Suprapubic skin (tissue), 4 donors: ENCODE measurements around the gene RPS6KB1. TPM values are rescaled to one million over a fixed set of nuclear protein-coding genes. Genes with fewer than 3 reads are reported as not detected.
"Not testable (repeated sequence)": the region's sequence is repeated elsewhere in the genome, so short reads cannot be mapped to it uniquely, and the experiment has no call there.

ENCODE experiments used
- DNase-seq, 2 donors: peaks; one replicate each; pipeline ENCODE4 v3.0.0-alpha.2; 2019; ENCODE audit warnings: low spot score in 2 of 2
- H3K27ac ChIP-seq: fragments of 200-600 bp; sonication (generic); one replicate; pipeline ENCODE4 v1.5.1; 2019
- H3K27me3 ChIP-seq: fragments of 200-600 bp; sonication (generic); one replicate; pipeline ENCODE4 v1.5.1; 2019
- H3K36me3 ChIP-seq: fragments of 200-600 bp; sonication (generic); one replicate; pipeline ENCODE4 v1.5.1; 2019
- H3K4me1 ChIP-seq: fragments of 200-600 bp; sonication (generic); one replicate; pipeline ENCODE4 v1.5.1; 2019
- H3K4me3 ChIP-seq: fragments of 200-600 bp; sonication (generic); one replicate; pipeline ENCODE4 v1.5.1; 2019; ENCODE audit warnings: mild to moderate bottlenecking
- H3K9me3 ChIP-seq: fragments of 200-600 bp; sonication (generic); one replicate; pipeline ENCODE4 v1.5.1; 2019
- EP300 ChIP-seq: sonication (generic); formaldehyde crosslinking; IDR thresholded peaks from one replicate; pipeline ENCODE4 v1.6.1; 2017; ENCODE audit warnings: antibody characterized with exemption
- POLR2A ChIP-seq, 2 donors: fragments of 450-650 bp; IDR thresholded peaks; one replicate each; pipeline ENCODE4 v1.6.1; 2017; ENCODE audit warnings: antibody characterized with exemption in 2 of 2, mild to moderate bottlenecking in 2 of 2, moderate library complexity in 2 of 2
- POLR2AphosphoS5 ChIP-seq, 3 donors: sonication (generic); formaldehyde crosslinking; IDR thresholded peaks; one replicate each; pipeline ENCODE4 v1.6.1; 2017; ENCODE audit warnings: antibody characterized with exemption in 3 of 3
- WGBS: methylation state at CpG from one replicate; pipeline ENCODE4 v1.1.5; 2018; 5-methylcytosine and 5-hydroxymethylcytosine counted together
- total RNA-seq, 4 donors: library from RNA; depleted of rRNA; stranded (reverse); fragments of >200 nt; gene quantifications; one replicate each; pipeline ENCODE4 v1.1.0, GENCODE V29; 2016
- TF ChIP-seq, protein P1 (sequence below), 2 donors: fragments of 200-600 bp in 1 of 2; fragments of 450-650 bp in 1 of 2; sonication (generic) in 1 of 2; IDR thresholded peaks; one replicate each; pipeline ENCODE4 v1.5.1; 2016 to 2019; ENCODE audit warnings: antibody characterized with exemption in 2 of 2, mild to moderate bottlenecking in 1 of 2, moderate library complexity in 1 of 2

RPS6KB1 gene
- total RNA-seq, 4 donors from 2014 or later: 21.1 to 77.5 (median 28.4) TPM

GRCh38 chr17:59941131-59941530 lies 48.2 kb downstream of the RPS6KB1 start:
- WGBS: 82% methylated on average over 1 of the region's 1 CpG
- Histone ChIP-seq H3K27me3 (no peaks in the 10 kb centered on the region), H3K9me3 (no peaks in the 10 kb centered on the region), H3K4me3 (no peak overlapping the region), H3K4me1 (no peaks in the 10 kb centered on the region), H3K27ac (no peak overlapping the region), H3K36me3 (peaks cover 78% of the 10 kb centered on the region)
- no peak for TF ChIP-seq POLR2A (IDR thresholded peaks at IDR 0.05)
- TF ChIP-seq EP300: no peak
- TF ChIP-seq POLR2AphosphoS5 (IDR thresholded peaks at IDR 0.05): no peak
- TF ChIP-seq, protein P1, sequence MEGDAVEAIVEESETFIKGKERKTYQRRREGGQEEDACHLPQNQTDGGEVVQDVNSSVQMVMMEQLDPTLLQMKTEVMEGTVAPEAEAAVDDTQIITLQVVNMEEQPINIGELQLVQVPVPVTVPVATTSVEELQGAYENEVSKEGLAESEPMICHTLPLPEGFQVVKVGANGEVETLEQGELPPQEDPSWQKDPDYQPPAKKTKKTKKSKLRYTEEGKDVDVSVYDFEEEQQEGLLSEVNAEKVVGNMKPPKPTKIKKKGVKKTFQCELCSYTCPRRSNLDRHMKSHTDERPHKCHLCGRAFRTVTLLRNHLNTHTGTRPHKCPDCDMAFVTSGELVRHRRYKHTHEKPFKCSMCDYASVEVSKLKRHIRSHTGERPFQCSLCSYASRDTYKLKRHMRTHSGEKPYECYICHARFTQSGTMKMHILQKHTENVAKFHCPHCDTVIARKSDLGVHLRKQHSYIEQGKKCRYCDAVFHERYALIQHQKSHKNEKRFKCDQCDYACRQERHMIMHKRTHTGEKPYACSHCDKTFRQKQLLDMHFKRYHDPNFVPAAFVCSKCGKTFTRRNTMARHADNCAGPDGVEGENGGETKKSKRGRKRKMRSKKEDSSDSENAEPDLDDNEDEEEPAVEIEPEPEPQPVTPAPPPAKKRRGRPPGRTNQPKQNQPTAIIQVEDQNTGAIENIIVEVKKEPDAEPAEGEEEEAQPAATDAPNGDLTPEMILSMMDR (IDR thresholded peaks at IDR 0.05): no peak
- no peak for DNase-seq

DNA sequence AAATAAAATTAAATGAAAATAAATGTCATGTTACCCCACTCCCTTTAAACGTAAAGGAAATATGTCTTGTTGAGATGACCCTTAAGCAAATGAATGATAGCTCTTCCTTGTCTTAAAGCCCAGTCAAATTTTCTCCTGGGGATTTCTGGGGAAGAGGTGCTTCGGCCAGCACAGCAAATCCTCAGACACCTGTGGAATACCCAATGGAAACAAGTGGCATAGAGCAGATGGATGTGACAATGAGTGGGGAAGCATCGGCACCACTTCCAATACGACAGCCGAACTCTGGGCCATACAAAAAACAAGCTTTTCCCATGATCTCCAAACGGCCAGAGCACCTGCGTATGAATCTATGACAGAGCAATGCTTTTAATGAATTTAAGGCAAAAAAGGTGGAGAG lies 53.5 kb downstream of the RPS6KB1 start:
- peaks cover 75% of the 10 kb centered on the region for H3K36me3 ChIP-seq
- WGBS: 90% methylated on average over 7 of the region's 7 CpGs
- DNase-seq, H3K27me3 ChIP-seq, H3K4me1 ChIP-seq, H3K4me3 ChIP-seq, H3K9me3 ChIP-seq, H3K27ac ChIP-seq: not testable (repeated sequence)

GRCh38 chr17:59947310-59947709 lies 54.4 kb downstream of the RPS6KB1 start:
- DNase-seq, H3K27me3 ChIP-seq, H3K27ac ChIP-seq, H3K4me1 ChIP-seq, H3K4me3 ChIP-seq, H3K9me3 ChIP-seq: not testable (repeated sequence)
- 72% methylated on average over 4 of the region's 4 CpGs for WGBS
- H3K36me3 ChIP-seq: peaks cover 66% of the 10 kb centered on the region

DNA sequence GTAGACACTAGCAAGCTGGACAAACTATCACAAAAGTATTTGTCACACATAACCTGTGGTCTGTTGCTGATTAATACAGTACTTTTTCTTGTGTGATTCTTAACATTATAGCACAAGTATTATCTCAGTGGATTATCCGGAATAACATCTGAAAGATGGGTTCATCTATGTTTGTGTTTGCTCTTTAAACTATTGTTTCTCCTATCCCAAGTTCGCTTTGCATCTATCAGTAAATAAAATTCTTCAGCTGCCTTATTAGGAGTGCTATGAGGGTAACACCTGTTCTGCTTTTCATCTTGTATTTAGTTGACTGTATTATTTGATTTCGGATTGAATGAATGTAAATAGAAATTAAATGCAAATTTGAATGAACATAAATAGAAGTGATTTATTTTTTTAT lies 57.1 kb downstream of the RPS6KB1 start:
- TF ChIP-seq EP300 (no peak), POLR2A (IDR thresholded peaks at IDR 0.05) (no peak), POLR2AphosphoS5 (IDR thresholded peaks at IDR 0.05) (no peak)
- TF ChIP-seq, protein P1 (IDR thresholded peaks at IDR 0.05): no peak
- DNase-seq: no peak
- Histone ChIP-seq H3K9me3 (no peaks in the 10 kb centered on the region), H3K27ac (no peak overlapping the region), H3K4me3 (no peak overlapping the region), H3K27me3 (no peaks in the 10 kb centered on the region), H3K4me1 (no peaks in the 10 kb centered on the region), H3K36me3 (peaks cover 58% of the 10 kb centered on the region)
- WGBS: 89% methylated on average over 3 of the region's 3 CpGs

DNA sequence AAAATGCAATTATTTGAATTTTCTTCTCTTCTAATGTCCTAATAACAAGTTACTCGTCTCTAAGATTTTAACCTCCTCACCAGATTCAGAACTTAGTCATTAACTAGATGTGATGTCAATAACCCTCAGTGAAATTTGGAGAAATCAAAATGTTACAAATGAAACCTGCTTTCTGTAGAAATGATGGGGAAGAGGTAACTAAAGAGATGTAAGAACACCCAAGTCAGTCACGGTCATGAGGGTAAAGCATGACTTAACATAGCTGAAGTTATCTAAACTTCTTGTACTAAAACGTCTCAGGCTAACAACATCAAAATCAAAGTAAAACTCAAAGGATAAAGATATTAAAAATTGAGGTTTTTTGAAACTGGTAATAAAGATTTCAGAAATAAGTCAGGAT lies 61.9 kb downstream of the RPS6KB1 start:
- Histone ChIP-seq H3K4me1 (no peaks in the 10 kb centered on the region), H3K27me3 (no peaks in the 10 kb centered on the region), H3K36me3 (peaks cover 46% of the 10 kb centered on the region), H3K4me3 (no peak overlapping the region), H3K27ac (no peak overlapping the region), H3K9me3 (no peaks in the 10 kb centered on the region)
- no peak for DNase-seq
- TF ChIP-seq EP300: no peak
- no peak for TF ChIP-seq POLR2A (IDR thresholded peaks at IDR 0.05)
- no peak for TF ChIP-seq POLR2AphosphoS5 (IDR thresholded peaks at IDR 0.05)
- TF ChIP-seq, protein P1 (IDR thresholded peaks at IDR 0.05): no peak
- 87% methylated on average over 3 of the region's 3 CpGs for WGBS

DNA sequence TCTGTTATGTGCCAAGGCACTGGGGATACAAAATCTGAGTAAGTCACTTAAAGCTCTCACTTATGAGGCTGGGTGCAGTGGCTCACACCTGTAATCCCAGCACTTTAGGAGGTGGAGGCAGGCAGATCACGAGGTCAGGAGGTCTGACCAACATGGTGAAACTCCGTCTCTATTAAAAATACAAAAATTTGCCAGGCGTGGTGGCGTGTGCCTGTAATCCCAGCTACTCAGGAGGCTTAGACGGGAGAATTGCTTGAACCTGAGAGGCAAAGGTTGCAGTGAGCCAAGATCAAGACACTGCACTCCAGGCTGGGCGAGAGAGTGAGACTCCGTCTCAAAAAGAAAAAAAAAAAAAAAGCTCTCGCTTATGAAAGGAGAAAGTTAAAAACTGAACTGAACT lies 66.7 kb downstream of the RPS6KB1 start:
- H3K4me3 ChIP-seq, H3K27ac ChIP-seq, H3K9me3 ChIP-seq, DNase-seq, H3K27me3 ChIP-seq: not testable (repeated sequence)
- peaks cover 16% of the 10 kb centered on the region for H3K4me1 ChIP-seq
- 94% methylated on average over 8 of the region's 8 CpGs for WGBS
- H3K36me3 ChIP-seq: peaks cover 25% of the 10 kb centered on the region

- no peak overlapping the region for H3K4me3 ChIP-seq
- no peak for DNase-seq
- H3K9me3 ChIP-seq: no peaks in the 10 kb centered on the region
- no peak overlapping the region for H3K27ac ChIP-seq
- H3K36me3 ChIP-seq: peaks cover 4% of the 10 kb centered on the region
- H3K4me1 ChIP-seq: peaks cover 21% of the 10 kb centered on the region
- H3K27me3 ChIP-seq: no peaks in the 10 kb centered on the region
- no peak for TF ChIP-seq EP300
- TF ChIP-seq, protein P1 (IDR thresholded peaks at IDR 0.05): no peak
- no peak for TF ChIP-seq POLR2A (IDR thresholded peaks at IDR 0.05)
- no peak for TF ChIP-seq POLR2AphosphoS5 (IDR thresholded peaks at IDR 0.05)
- 88% methylated on average over 6 of the region's 6 CpGs for WGBS
These were observed 69.9 kb downstream of the RPS6KB1 start for GRCh38 chr17:59962739-59963318.
